Neural crest cell (in vitro differentiated cells): Measurements from ENCODE around the gene PPP6R3. TPM values are rescaled to one million over a fixed set of nuclear protein-coding genes. Genes with fewer than 3 reads are reported as not detected.
"Not testable (repeated sequence)": the region's sequence is repeated elsewhere in the genome, so short reads cannot be mapped to it uniquely, and the experiment has no call there.

Source experiments
- DNase-seq: peaks from one replicate; pipeline ENCODE4 v3.0.0; 2021; ENCODE audit warnings: low read depth, mixed read lengths, low spot score
- H3K27ac Mint-ChIP-seq: one replicate; pipeline ENCODE4 v1.8.0; 2021; ENCODE audit warnings: mild to moderate bottlenecking, mixed read lengths; ENCODE audit not compliant: unreplicated experiment
- H3K27me3 Mint-ChIP-seq: 2 replicates; pipeline ENCODE4 v1.8.0; 2021; ENCODE audit warnings: low read depth, mild to moderate bottlenecking, mixed read lengths
- H3K36me3 Mint-ChIP-seq: 2 replicates; pipeline ENCODE4 v1.8.0; 2021; ENCODE audit warnings: low read depth, mild to moderate bottlenecking, mixed read lengths
- H3K4me1 Mint-ChIP-seq: 2 replicates; pipeline ENCODE4 v1.8.0; 2021; ENCODE audit warnings: mixed read lengths
- H3K4me3 Mint-ChIP-seq: one replicate; pipeline ENCODE4 v1.8.0; 2021; ENCODE audit warnings: mild to moderate bottlenecking, mixed read lengths
- H3K9me3 Mint-ChIP-seq: 2 replicates; pipeline ENCODE4 v1.8.0; 2021; ENCODE audit warnings: mixed read lengths
- CTCF ChIP-seq: fragments of 200-600 bp; sonication (generic); conservative IDR thresholded peaks from 2 replicates; pipeline ENCODE4 v1.5.0; 2021; ENCODE audit warnings: antibody characterized with exemption, mild to moderate bottlenecking
- total RNA-seq: library from RNA; stranded (reverse); gene quantifications from 2 replicates; pipeline ENCODE4 v1.2.1, GENCODE V29; 2021

PPP6R3 gene
- total RNA-seq, 1 donor from 2014 or later = 111 TPM

- no peak for TF ChIP-seq CTCF
- H3K27ac Mint-ChIP-seq = no peak overlapping the region
- no peak for DNase-seq
- H3K36me3 Mint-ChIP-seq = peaks cover 2% of the 10 kb centered on the region
- H3K4me1 Mint-ChIP-seq = peaks cover 11% of the 10 kb centered on the region
- no peaks in the 10 kb centered on the region for H3K9me3 Mint-ChIP-seq
- H3K27me3 Mint-ChIP-seq = peaks cover 7% of the 10 kb centered on the region
- H3K4me3 Mint-ChIP-seq = no peak overlapping the region
Measured at GRCh38 chr11:68455485-68455884, 5.1 kb upstream of the PPP6R3 start.

- Mint-ChIP-seq H3K4me1 (peaks cover 20% of the 10 kb centered on the region), H3K9me3 (no peaks in the 10 kb centered on the region), H3K4me3 (peak overlapping the region; percentile 19), H3K27me3 (peaks cover 7% of the 10 kb centered on the region), H3K36me3 (peaks cover 2% of the 10 kb centered on the region), H3K27ac (no peak overlapping the region)
- no peak for DNase-seq
- TF ChIP-seq CTCF = no peak
Measured at GRCh38 chr11:68457216-68457897, 3.2 kb upstream of the PPP6R3 start.

GRCh38 chr11:68457898-68458249 is 2.7 kb upstream of the PPP6R3 start:
- H3K4me1 Mint-ChIP-seq = peaks cover 25% of the 10 kb centered on the region
- TF ChIP-seq CTCF = no peak
- peaks cover 7% of the 10 kb centered on the region for H3K27me3 Mint-ChIP-seq
- H3K27ac Mint-ChIP-seq = no peak overlapping the region
- no peak for DNase-seq
- H3K36me3 Mint-ChIP-seq = peaks cover 2% of the 10 kb centered on the region
- H3K4me3 Mint-ChIP-seq = peak overlapping the region; percentile 76
- no peaks in the 10 kb centered on the region for H3K9me3 Mint-ChIP-seq

- H3K36me3 Mint-ChIP-seq, H3K27me3 Mint-ChIP-seq, DNase-seq, H3K9me3 Mint-ChIP-seq, H3K27ac Mint-ChIP-seq: not testable (repeated sequence)
- Mint-ChIP-seq H3K4me1 (peaks cover 27% of the 10 kb centered on the region), H3K4me3 (peak overlapping the region; percentile 76)
Measured at GRCh38 chr11:68458340-68458739, 2.2 kb upstream of the PPP6R3 start.

GRCh38 chr11:68459886-68460740 is 439 bp upstream of the PPP6R3 start:
- no peaks in the 10 kb centered on the region for H3K9me3 Mint-ChIP-seq

More at GRCh38 chr11:68459886-68460740, 439 bp upstream of the PPP6R3 start:
- peaks cover 37% of the 10 kb centered on the region for H3K4me1 Mint-ChIP-seq
- peak overlapping the region; percentile 96 for H3K27ac Mint-ChIP-seq
- H3K27me3 Mint-ChIP-seq = peaks cover 7% of the 10 kb centered on the region
- DNase-seq = peak; percentile 89
- H3K4me3 Mint-ChIP-seq = peak overlapping the region; percentile 99
- peak; percentile 14 for TF ChIP-seq CTCF
- peaks cover 2% of the 10 kb centered on the region for H3K36me3 Mint-ChIP-seq
